Hypothalamus (tissue), 51 donors: ENCODE measurements around the gene PHF14.
"Not testable (repeated sequence)": the region's sequence is repeated elsewhere in the genome, so short reads cannot be mapped to it uniquely, and the experiment has no call there.

ENCODE experiments used
- DNase-seq, 51 donors: peaks; one replicate each; lab custom pipeline; 2025; lab: John Stamatoyannopoulos, UW

Gene PHF14

GRCh38 chr7:10973061-10973941, at the start of gene PHF14:
Gene PHF14, plus strand, starts transcription at chr7:10973872. Its CDS starts 452 bp downstream, at chr7:10974324.
- peak; percentile 50 to 97 (median 92) for DNase-seq

GRCh38 chr7:10924370-10924769, 49.3 kb upstream of the PHF14 start:
- no peak for DNase-seq

GRCh38 chr7:10928203-10928602, 45.5 kb upstream of the PHF14 start:
- DNase-seq, result not testable (repeated sequence)

- DNase-seq, result no peak
Observed at GRCh38 chr7:10930551-10930950, 43.1 kb upstream of the PHF14 start.

- DNase-seq, result no peak
Observed at GRCh38 chr7:10931161-10931560, 42.5 kb upstream of the PHF14 start.

GRCh38 chr7:10934292-10934691, 39.4 kb upstream of the PHF14 start:
- DNase-seq, result no peak

GRCh38 chr7:10939237-10939910, 34.3 kb upstream of the PHF14 start:
- DNase-seq, result peak in 12 of 51 donors; percentile 9 to 60 (median 36)

GRCh38 chr7:10939911-10940703, 33.6 kb upstream of the PHF14 start:
- DNase-seq, result peak; percentile 54 to 98 (median 84)

- peak in 1 of 51 donors; percentile 54 for DNase-seq
Observed at GRCh38 chr7:10940704-10941355, 32.8 kb upstream of the PHF14 start.

- DNase-seq, result peak in 1 of 51 donors; percentile 1
Observed at GRCh38 chr7:10950494-10950893, 23.2 kb upstream of the PHF14 start.

- DNase-seq, result not testable (repeated sequence)
Observed at GRCh38 chr7:10950974-10951578, 22.6 kb upstream of the PHF14 start.

GRCh38 chr7:10952588-10952987, 21.1 kb upstream of the PHF14 start:
- no peak for DNase-seq

- not testable (repeated sequence) for DNase-seq
Observed at GRCh38 chr7:10953078-10953750, 20.5 kb upstream of the PHF14 start.

- DNase-seq, result no peak
Observed at GRCh38 chr7:10956528-10956927, 17.1 kb upstream of the PHF14 start.

GRCh38 chr7:10960242-10960641, 13.4 kb upstream of the PHF14 start:
- DNase-seq, result not testable (repeated sequence)

- not testable (repeated sequence) for DNase-seq
Observed at GRCh38 chr7:10965016-10965415, 8.7 kb upstream of the PHF14 start.

GRCh38 chr7:10972174-10972573, 1.5 kb upstream of the PHF14 start:
- no peak for DNase-seq

GRCh38 chr7:10973942-10974911, 555 bp downstream of the PHF14 start:
- DNase-seq, result peak in 26 of 51 donors; percentile 3 to 62 (median 32)
